ENCODE data around the gene TMEM247. TPM values are rescaled to one million over a fixed set of nuclear protein-coding genes. Genes with fewer than 3 reads are reported as not detected.

TMEM247 gene
- total and polyA plus RNA-seq, 10 of the 15 experiments (the other 5 are each of a cell fraction or from before 2014, with no cell fraction given) = not detected

- no peak for TF ChIP-seq HSF1 (IDR thresholded peaks at IDR 0.05; ENCODE audit: low read depth, low read length)
- no peak for TF ChIP-seq CREM (IDR thresholded peaks at IDR 0.05; ENCODE audit: low read depth)
- TF ChIP-seq SUPT20H (IDR thresholded peaks at IDR 0.05; ENCODE audit: borderline replicate concordance, control insufficient read depth, low read depth, low read length) = no peak
- no peak for TF ChIP-seq ZNF207 (IDR thresholded peaks at IDR 0.05; ENCODE audit: borderline replicate concordance)
- peak; percentile 97 to 99 (median 99); a peak in 5 of 6 replicates for TF ChIP-seq CTCF (IDR thresholded peaks at IDR 0.05 in 2 of 3, conservative IDR thresholded peaks at IDR 0.05 in 1 of 3; ENCODE audit: control insufficient read depth in 2 of 3, extremely low read depth in 1 of 3, insufficient read depth in 1 of 3, low read depth in 3 of 3, low read length in 3 of 3)
- no peak for TF ChIP-seq BRCA1 (IDR thresholded peaks at IDR 0.05; ENCODE audit: low read depth, low read length)
- TF ChIP-seq NFXL1 (IDR thresholded peaks at IDR 0.05; ENCODE audit: borderline replicate concordance) = no peak
- TF ChIP-seq NFIC (IDR thresholded peaks at IDR 0.05; ENCODE audit: low read depth, low read length) = no peak
- TF ChIP-seq USF2 (IDR thresholded peaks at IDR 0.05; ENCODE audit: borderline replicate concordance, low read depth, low read length) = no peak
- TF ChIP-seq SIN3A (IDR thresholded peaks at IDR 0.05; ENCODE audit: low read depth, low read length) = no peak
- TF ChIP-seq SREBF2 (IDR thresholded peaks at IDR 0.05; ENCODE audit: low read length) = no peak
- TF ChIP-seq RBBP5 (conservative IDR thresholded peaks at IDR 0.05) = no peak
- no peak for TF ChIP-seq BCL3 (IDR thresholded peaks at IDR 0.05; ENCODE audit: borderline replicate concordance, insufficient read depth, low read depth, low read length, poor library complexity, severe bottlenecking)
- peak; percentile 95 for TF ChIP-seq SMC3 (IDR thresholded peaks at IDR 0.05; ENCODE audit: borderline replicate concordance, low read length)
- 0 out of 2 replicates have a peak, but pooled peaks have one; percentile 29 for TF ChIP-seq FOXM1 (IDR thresholded peaks at IDR 0.05; ENCODE audit: low read depth, low read length)
- TF ChIP-seq SMAD5 (IDR thresholded peaks at IDR 0.05; ENCODE audit: low read depth) = no peak
- TF ChIP-seq YY1 (IDR thresholded peaks at IDR 0.05; ENCODE audit: low read depth, low read length) = peak; percentile 74
- no peak for TF ChIP-seq SIX5 (IDR thresholded peaks at IDR 0.05; ENCODE audit: low read depth, low read length, severe bottlenecking)
- TF ChIP-seq HDAC2 (IDR thresholded peaks at IDR 0.05) = no peak
- TF ChIP-seq TCF12 (IDR thresholded peaks at IDR 0.05; ENCODE audit: low read depth, low read length) = no peak
- TF ChIP-seq SP1 (IDR thresholded peaks at IDR 0.05; ENCODE audit: low read depth, low read length) = peak; percentile 23
- no peak for TF ChIP-seq E2F8 (IDR thresholded peaks at IDR 0.05; ENCODE audit: low read depth, partially characterized antibody)
- TF ChIP-seq RUNX3 (IDR thresholded peaks at IDR 0.05; ENCODE audit: low read length) = peak; percentile 25; the same call in 1 of the 2 replicates
Measured at GRCh38 chr2:46461011-46461674, 18.2 kb upstream of the TMEM247 start (continued).

Data from GM12878 (cell line).